Left renal cortex interstitium (tissue), 4 donors: ENCODE data around the gene JAKMIP1. TPM values are rescaled to one million over a fixed set of nuclear protein-coding genes. Genes with fewer than 3 reads are reported as not detected.
"Not testable (repeated sequence)": the region's sequence is repeated elsewhere in the genome, so short reads cannot be mapped to it uniquely, and the experiment has no call there.

Experiments
- DNase-seq, 4 donors: peaks; one replicate each; pipeline ENCODE4 v3.0.0-alpha.2; 2013; ENCODE audit warnings: low read depth in 4 of 4, low spot score in 2 of 4, missing footprints in 1 of 4
- polyA plus RNA-seq, 4 donors: library from polyadenylated mRNA; unstranded; fragments of 120-200 nt; gene quantifications; one replicate each; pipeline ENCODE4 v1.2.1, GENCODE V29; 2013; ENCODE audit not compliant: insufficient read length in 4 of 4

JAKMIP1 gene
- polyA plus RNA-seq, 4 donors: 0.06 to 0.22 (median 0.17) TPM

DNA sequence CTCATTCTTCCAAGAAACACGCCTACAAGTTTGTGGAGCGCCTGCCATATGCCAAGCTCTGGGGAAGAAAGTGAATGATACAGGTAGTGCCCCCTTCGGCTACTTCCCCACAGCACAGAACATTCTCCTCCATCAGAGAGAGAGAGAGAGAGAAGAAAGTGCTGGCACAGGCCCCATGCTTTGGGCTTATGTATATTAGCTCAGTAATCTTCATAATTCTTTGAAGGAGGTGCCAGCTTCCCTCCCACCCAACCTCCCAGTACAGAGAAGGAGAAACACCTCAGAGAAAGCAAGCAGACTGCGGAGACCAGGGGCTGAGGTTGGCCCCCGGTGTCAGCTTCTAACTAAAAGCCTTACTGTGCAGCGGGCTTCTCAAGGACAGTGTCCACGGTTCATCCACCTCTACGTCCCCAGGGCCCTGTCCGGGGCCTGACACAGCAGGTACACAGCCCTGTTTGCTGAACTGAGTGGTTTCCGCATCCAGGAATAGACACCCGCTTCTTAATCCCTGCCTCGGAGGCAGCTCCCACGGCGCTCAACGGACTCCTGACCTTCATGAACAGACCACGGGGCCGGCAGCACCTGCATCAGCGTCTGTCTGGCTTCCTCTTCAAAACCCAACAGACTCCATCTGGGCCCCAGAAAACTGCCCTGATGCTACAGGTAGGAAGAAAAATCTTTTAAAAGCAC, 50.2 kb downstream of the JAKMIP1 start:
- DNase-seq: no peak

DNA sequence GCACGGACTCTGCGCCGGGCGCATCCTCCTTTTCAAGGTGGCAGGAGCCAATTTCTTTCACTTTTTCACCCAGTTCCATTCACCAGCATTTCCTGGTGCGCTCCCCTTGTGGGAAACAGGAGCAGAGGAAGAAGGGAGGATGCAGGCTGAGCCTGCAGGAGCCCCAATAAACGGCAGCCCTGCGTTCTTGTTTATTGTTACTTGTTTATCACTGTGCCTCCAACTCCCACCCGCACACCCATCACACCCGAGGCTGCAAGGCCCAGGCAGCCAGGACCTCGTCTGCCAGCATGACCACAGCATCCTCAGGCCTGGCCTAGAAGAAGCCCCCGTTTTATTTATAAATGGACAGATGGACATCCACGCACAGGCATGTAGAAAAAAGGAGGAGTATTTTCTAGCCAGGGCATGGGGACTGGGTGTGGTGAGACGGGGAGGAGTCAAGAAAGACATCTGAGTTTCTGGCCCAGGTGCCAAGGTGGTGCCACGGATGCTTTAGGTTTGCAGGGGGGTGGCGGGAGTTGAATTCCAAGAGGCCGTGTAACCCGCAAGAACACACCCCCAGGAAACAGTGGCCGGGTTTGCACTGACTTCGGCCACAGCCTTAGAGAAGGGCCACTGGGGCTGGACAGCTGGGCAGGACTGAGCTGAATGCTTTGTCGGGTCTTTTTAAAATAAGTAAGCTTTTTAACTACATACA, 51.7 kb downstream of the JAKMIP1 start:
- no peak for DNase-seq

DNA sequence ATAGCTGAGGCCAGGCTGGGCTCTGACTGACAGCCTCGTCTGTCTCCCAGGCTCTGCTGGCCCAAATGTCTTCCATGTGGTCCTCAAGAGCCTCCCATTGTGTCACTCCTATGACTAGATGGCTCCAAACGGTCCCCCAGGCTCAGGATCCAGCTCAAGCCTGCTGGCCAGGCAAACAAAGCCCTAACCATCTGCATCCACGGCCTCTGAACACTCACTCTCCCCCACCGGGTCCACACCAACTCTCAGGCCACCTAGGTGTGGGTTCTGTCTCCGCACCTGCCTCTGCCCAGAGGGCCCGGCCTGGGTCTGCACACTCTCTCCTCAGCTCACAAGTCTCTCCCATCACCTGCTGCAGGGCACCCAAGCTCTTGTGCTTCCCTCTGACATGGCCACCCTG, 52.9 kb downstream of the JAKMIP1 start:
- no peak for DNase-seq

DNA sequence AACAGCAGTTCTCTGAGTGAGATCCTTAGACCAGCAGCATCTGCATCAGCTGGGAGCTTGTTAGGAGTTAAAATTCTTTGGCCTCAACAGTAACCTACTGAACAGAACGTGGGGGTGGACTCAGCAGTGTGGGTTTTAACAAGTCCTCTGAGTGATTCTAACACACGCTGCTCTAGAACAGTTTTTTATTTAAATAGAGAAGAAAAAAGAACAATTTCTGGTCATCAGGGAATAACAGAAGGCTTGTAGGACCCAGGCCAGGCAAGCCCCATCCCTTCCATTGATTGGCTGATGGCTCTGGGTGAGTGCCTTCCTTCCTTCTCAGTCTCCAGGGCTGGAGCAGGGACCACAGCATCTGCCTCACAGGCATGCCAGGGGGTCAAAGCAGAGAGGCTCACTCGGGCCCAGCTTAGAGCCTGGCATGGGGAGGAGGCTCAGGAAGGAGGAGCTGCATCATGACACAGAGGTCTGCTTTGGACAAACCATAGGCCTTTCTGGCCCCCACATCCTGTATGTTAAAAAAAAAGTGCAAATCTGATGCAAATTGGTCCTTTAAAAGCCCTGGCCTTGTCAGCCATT, 56.7 kb downstream of the JAKMIP1 start:
- DNase-seq: no peak

DNA sequence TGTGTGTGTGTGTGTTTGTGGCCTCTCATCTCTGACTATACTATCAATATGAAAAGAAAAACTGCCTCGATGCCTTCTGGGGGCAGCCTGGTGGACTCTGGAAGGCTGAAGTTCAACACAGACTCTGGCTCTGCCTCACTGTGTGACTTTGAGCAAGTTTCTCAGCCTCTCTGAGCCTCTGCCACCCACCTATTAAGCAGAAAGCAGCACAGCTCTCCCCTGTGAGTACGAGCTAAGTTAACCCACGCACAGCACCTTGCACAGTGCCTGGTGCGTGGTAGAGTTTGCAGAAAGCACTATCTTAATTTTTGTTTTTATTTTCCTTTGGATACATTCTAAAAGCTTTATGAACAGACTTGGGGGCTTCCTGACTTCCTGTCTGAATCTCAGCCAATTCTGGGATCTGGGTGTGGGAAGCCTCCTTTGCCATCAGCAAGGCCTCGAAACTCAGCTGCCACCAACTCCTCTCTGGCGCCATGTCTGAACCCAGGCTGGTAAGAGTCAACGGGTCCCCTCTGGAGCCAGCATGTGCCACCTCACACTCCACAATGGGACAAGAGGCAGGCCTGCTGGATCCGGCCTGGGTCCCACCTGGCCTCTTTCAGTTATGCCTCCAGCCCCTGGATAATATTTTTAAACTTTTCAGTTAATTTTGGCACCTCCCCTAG, 57.3 kb downstream of the JAKMIP1 start:
- no peak for DNase-seq

DNA sequence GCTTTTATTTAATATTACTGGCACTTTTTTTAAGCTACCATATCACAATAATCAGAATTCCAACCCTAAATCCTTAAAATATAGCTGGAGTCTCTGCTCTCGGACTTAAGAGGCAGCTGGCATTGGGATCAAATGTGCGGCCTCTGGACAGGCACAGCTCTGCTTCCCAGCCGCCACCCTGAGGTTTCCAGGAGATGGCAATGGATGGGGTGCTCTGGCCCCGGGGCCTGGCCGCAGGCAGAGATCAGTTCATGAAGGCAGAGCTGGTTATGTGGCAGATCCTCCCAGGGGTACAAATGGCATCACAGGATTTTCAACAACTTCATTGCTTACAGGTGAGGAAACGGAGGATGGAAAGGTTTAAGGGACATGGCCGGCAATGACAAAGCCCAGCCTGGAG, 57.8 kb downstream of the JAKMIP1 start:
- DNase-seq: no peak

DNA sequence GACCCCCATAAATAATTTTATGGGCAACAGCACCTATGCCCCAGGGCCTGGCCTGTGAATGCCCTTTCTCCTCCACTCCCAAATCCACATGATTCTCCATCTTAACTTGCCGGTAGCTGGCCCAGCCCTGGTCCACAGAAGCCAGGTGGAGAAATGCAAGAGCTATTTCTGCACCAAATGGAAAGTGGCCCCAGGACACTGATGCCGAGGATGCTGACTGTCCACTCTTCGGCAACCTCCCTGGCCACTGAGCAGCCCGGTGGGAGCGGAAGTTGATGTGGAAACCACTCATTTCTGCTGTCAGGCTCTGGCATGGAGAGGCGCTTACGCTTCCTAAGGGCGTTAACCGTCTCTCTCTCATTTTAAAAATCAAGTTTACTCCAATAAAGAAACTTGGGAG, 58.8 kb downstream of the JAKMIP1 start:
- no peak for DNase-seq

DNA sequence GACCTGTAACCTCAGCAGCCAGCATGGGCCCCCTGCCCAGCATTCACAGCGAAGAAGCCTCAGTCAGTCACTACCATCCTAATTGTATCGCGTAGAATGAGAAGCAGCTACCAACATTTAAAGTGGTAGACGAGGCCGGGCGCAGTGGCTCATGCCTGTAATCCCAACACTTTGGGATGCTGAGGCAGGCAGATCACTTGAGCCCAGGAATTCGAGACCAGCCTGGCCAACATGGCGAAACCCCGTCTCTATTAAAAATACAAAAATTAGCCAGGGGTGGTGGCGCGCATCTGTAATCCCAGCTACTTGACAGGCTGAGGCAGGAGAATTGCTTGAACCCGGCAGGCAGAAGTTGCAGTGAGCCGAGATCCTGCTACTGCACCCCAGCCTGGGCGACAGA, 59.3 kb downstream of the JAKMIP1 start:
- DNase-seq: not testable (repeated sequence)

DNA sequence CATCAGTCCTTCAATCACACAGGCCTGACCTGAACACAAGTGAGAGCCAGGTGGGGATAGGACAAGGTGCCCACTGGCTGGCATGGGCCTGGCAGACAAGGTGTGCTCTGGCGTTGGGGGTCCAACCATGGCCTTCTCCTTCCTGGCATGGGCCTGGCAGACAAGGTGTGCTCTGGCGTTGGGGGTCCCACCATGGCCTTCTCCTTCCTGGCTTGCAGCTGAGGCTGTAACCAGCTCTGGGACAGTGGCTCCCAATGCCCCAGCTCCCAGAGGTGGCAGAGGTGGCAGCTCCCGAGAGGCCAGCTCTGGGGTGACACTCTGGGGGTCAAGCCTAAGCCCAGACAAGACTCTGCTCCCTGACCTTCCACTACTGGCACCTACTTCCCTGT, 62.6 kb downstream of the JAKMIP1 start:
- DNase-seq: no peak

DNA sequence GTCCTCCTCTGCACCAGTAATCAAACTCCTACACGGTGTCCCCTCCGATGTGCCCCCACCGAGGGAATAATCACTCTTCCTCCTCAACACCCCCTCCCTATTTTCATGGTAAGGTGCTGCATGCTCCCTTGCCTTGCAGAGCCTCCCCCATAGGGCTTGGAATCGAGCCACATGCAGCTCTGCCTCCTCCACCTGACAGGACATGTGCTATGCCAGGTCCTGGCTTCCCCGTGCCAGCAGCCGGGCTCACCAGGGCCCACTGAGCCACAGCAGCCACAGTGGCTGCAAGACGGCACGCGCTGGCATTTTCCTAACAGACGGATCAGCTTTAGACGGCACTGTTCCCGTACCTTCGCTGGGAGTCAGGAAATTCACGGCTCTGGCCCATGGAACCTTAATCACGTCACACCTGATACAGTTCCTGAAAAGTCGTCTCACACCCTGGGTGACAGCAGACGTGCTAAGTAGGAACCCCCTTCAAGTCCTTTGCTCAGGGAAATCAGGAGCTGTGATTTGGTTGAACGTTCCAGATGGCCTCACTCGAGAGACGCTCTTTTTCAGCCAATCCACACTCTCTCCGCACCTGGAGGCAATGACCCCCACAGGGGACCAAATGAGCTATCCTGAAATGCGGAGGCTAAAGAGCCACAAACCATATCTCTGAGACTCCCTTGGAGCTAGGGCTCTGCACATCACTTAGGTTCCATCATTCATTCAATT, 63.2 kb downstream of the JAKMIP1 start:
- no peak for DNase-seq

DNA sequence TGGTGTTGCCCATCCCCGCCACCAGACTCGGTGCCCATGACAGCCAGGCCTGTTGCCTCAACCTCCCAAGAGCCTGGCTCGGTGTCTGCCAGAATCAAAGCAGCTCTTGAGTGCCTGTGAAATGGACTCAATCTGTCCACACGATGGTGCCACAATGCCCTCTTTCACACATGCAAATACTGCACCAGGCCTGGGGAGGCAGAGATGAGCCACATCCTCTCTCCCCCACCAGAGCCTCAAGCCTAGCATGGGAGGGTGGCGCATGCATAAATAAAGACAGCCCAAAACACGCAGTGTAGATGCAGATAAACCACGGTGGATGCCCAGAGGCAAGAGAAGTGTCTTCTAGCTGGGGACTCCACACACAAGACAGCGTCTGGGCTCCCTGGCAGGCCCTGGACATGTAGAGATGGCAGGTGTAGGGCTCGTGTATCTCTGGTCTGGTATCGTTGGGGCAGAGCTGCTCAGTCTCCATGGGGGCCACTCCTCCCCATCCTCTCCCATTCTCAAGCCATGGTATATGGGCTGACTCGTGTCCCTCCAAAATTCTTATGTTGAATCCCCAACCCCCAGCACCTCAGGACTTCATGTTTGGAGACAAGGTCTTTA, 65.6 kb downstream of the JAKMIP1 start:
- DNase-seq: no peak

DNA sequence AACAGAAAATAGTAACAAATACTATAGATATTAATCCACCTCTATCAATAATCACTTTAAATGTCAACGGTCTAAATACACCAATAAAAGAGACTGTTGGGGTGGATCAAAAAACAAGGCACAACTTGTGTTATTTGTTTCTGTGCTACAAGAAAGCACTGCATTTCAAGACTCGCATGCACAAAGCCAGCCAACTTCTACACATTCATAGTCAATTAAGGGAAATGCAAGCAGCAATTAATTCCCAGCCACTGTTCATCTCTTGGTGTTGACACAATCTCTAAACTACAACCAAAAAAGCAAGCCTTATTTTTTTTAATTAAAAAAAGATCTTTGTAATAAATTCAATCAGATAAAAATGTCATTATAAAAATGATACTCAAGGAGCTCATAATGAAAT, 67.6 kb downstream of the JAKMIP1 start:
- DNase-seq: no peak

DNA sequence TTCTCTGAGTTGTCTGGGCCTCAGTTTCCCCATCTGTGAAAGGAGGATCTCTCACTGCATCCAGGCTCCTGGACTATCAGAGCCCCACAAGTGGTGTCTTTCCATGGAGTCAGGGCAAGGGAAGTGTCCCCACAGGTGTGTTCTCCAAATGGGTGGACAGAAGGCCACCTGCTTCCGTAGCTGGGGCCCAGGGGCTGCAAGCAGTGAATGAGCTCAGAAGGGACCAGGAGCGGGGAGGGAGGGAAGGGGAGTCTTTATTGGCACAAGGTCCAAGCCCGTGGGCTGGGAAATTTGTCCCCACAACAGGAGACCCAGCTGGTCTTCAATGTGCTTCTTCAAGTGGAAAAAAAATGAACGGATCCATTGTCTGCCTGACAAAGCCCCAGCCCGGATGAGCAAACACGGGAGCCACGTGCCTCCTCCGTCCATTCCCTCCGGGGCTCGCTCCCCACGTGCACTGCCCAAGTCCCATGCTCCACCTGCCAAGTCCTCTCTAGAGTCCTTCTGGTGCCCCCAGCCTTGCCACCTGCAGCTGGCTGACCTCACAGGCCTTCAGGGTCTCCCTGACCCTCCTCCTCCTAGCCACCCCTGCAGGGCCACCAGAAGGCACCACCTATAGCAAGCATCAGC, 72.0 kb downstream of the JAKMIP1 start:
- no peak for DNase-seq

DNA sequence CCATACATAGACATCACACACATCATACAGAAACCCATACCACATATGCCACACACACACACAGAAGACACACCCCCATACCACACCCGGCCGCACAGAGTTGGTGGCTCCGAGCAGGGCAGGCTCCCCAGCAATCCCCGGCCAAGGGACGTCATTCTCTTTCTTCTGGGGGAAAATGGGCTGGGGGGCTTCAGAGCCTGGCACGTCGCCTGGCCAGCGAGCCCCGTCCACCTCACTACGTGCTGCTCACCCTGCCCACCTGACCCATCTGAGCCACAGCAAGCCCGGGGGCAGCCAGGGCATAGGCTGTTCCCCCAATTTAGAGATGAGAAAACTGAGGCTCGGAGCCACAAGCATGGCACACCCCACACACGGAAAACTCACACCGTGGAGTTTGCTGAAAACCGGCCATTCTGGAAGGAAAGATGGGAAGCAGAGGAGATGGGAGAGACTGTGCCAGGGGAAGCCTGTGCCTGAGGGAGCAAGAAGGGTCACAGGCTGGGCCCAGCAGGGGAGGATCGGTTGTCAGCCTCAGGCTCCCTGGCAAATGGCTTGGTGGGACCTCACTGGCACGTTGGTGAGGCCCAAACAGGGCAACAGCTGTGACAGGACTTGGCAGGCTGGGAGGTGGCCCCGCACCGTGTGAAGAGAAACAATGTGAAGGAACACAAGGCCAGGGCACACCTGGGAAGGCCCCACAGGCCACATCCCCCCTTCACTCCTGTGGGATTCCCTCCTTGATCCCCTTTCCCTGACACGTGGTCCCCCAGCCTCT, 73.2 kb downstream of the JAKMIP1 start:
- DNase-seq: no peak

DNA sequence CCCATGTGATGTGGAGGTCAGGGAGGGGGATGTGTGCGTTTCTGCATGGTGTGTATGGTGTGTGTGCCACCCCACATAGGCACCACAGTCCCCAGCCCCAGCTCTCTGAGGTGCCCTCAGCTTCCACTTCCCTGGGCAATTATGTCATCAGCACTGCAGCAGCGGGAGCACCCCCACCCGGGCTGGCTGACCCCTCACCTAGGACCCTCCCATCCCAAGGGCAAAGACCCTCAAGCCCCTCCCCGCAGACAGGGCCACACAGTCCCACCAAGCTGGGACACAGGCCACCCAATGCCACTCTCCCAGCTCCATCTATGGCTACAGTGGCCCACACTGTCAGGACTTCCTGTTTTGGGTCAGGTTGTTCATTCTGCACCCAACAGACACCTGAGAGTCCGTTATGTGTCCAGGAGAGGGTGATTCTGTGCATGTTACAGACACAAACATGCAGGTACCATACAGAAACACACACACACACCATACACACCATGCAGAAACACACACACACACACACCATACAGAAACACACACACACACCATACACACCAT, 75.2 kb downstream of the JAKMIP1 start:
- no peak for DNase-seq

DNA sequence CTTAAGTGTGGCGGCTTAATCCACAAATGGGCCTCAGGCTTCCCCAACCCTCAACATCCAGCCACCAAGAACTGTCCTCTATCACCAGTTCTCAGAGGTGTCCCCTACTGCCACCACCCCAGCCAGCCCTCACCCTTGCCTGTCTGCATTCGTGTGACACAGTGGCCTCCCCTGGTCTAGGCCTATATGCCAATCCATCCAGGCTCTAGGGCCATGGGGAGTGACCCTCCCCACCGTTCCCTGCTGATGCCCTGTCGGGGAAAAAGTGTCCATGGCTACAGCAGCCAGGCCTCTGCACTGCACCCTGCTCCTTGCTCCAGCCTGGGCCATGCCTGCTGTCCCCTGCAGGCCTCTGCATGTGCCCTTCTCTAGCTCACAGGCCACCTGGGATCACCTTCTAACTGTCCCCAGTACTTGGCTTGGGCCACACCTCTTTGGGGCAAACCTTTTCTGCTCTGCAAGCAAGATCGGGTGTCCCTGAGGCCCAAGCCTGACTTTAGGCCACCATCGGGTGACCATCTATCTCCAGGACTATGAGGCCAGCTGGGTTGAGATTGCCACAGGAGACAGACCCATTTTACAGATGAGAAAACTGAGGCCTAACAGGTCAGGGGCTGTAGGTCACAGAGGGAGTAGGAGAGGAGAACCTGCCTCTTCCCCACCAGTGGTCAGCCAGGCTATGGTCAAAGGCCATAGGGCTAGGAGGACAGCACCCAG, 75.8 kb downstream of the JAKMIP1 start:
- DNase-seq: no peak

DNA sequence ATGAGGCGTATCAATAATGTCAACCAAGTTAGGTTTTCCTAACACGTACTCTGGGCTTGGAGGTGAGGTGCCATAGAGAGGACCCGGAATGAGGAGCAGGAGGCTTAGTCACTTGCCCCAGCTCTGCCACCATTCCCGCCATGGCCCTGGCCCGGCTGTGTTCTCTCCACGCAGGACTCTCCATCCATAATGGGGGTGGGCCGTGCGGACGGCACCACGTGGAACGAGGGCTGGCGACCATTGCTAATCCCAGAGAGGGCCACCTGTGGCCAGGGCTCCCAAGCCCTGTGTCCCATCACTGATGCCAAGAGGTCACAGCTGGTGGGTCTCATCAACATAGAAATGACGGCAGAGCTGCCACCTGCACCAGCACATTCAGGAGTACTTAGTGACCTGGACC, 76.4 kb downstream of the JAKMIP1 start:
- DNase-seq: no peak

DNA sequence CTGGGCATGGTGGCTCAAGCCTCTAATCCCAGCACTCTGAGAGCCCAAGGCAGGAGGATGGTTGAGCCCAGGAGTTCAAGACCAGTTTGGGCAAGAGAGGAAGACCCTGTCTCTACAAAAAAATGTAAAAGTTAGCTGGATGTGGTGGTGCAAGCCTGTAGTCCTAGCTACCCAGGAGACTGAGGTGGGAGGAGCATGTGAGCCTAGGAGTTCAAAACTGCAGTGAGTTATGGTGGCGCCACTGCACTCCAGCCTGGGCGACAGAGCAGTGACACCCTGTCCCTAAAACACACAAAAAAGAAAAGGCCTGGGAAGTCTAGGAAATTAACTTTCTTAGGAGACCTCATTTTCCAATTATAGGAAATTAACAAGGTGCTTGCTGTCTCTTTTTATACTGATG, 76.8 kb downstream of the JAKMIP1 start:
- no peak for DNase-seq
